A673 (cell line): ENCODE measurements around the gene BCL6. TPM values are rescaled to one million over a fixed set of nuclear protein-coding genes. Genes with fewer than 3 reads are reported as not detected.

Experiments used
- BruUV-seq: library from RNA; stranded (reverse); fragments of 400-500 nt; replicated peaks from 2 replicates; lab custom pipeline; 2021; lab: Mats Ljungman, UMichigan
- CTCF ChIA-PET: fragments of 300-600 bp; sonication (Branson Sonifier 250); formaldehyde crosslinking; loops from one replicate; lab custom pipeline; 2022; ENCODE audit warnings: antibody characterized with exemption; lab: Charles Lee
- POLR2A ChIA-PET: fragments of 300-600 bp; sonication (Branson Sonifier 250); formaldehyde crosslinking; loops from one replicate; lab custom pipeline; 2022; ENCODE audit warnings: antibody characterized with exemption; ENCODE audit not compliant: low non-redundant PET; lab: Charles Lee
- DNase-seq: peaks from one replicate; pipeline ENCODE4 v3.0.0-alpha.2; 2015; ENCODE audit warnings: low spot score
- H3K27ac ChIP-seq: fragments of 200-600 bp; sonication (generic); 2 replicates; pipeline ENCODE4 v1.5.1; 2016; ENCODE audit warnings: mixed run types, low read depth, mild to moderate bottlenecking, mixed read lengths, antibody characterized with exemption, low read length; ENCODE audit not compliant: poor library complexity, severe bottlenecking
- H3K27me3 ChIP-seq: fragments of 200-600 bp; sonication (generic); replicated peaks from 2 replicates; pipeline ENCODE4 v1.6.1; 2017; ENCODE audit warnings: mixed run types, low read depth, mild to moderate bottlenecking, mixed read lengths, antibody characterized with exemption, low read length; ENCODE audit not compliant: insufficient read depth, poor library complexity
- H3K36me3 ChIP-seq: fragments of 200-600 bp; sonication (generic); 2 replicates; pipeline ENCODE4 v1.6.1; 2016; ENCODE audit warnings: mixed run types, mild to moderate bottlenecking, mixed read lengths, antibody characterized with exemption, low read length; ENCODE audit not compliant: insufficient read depth, poor library complexity, severe bottlenecking
- H3K4me1 ChIP-seq: fragments of 200-600 bp; sonication (generic); 2 replicates; pipeline ENCODE4 v1.6.1; 2017; ENCODE audit warnings: mixed run types, mild to moderate bottlenecking, mixed read lengths, antibody characterized with exemption, low read length; ENCODE audit not compliant: insufficient read depth, poor library complexity, severe bottlenecking
- H3K4me3 ChIP-seq: fragments of 200-600 bp; sonication (generic); 2 replicates; pipeline ENCODE4 v1.5.1; 2016; ENCODE audit warnings: low read depth, mixed run types, mild to moderate bottlenecking, mixed read lengths, low read length; ENCODE audit not compliant: poor library complexity, severe bottlenecking
- H3K9me3 ChIP-seq: fragments of 200-600 bp; sonication (generic); 2 replicates; pipeline ENCODE4 v1.6.1; 2016; ENCODE audit warnings: mixed run types, low read depth, mild to moderate bottlenecking, mixed read lengths, antibody characterized with exemption, low read length; ENCODE audit not compliant: poor library complexity, severe bottlenecking
- CTCF ChIP-seq: fragments of 300-800, 200-600 bp; sonication (generic); conservative IDR thresholded peaks from 2 replicates; pipeline ENCODE4 v1.5.1; 2017; ENCODE audit warnings: low read depth, mild to moderate bottlenecking, antibody characterized with exemption, low read length, moderate library complexity, mixed read lengths
- EZH2 ChIP-seq: fragments of 200-600 bp; sonication (generic); IDR thresholded peaks from 2 replicates; pipeline ENCODE4 v1.6.1; 2017; ENCODE audit warnings: borderline replicate concordance, low read depth, mild to moderate bottlenecking, mixed read lengths, antibody characterized with exemption, low read length; ENCODE audit not compliant: poor library complexity, severe bottlenecking
- intact Hi-C: fragments of 100-400 bp; cut with micrococcal nuclease; formaldehyde crosslinking; loops from one replicate; pipeline ENCODE4 v1.10.0; 2022; ENCODE audit not compliant: unreplicated experiment
- total RNA-seq: library from RNA; stranded (reverse); gene quantifications from 2 replicates; pipeline ENCODE4 v1.2.3, GENCODE V29; 2021

BCL6 gene
- total RNA-seq, 1 experiment from 2014 or later: 30.3 TPM

- Histone ChIP-seq H3K9me3 (no peaks in the 10 kb centered on the region), H3K4me3 (no peak overlapping the region), H3K4me1 (no peaks in the 10 kb centered on the region), H3K27me3 (no peaks in the 10 kb centered on the region), H3K27ac (no peak overlapping the region), H3K36me3 (no peaks in the 10 kb centered on the region)
- CTCF ChIA-PET: no interaction called here
- DNase-seq: no peak
- no peak for TF ChIP-seq EZH2
- no peak for TF ChIP-seq CTCF
- intact Hi-C loops: no loop called here
- POLR2A ChIA-PET: no interaction called here
- BruUV-seq: no TSS peak
These were observed 20.1 kb upstream of the BCL6 start for GRCh38 chr3:187765342-187765741.

- ChIA-PET CTCF (no interaction called here), POLR2A (no interaction called here)
- Histone ChIP-seq H3K27ac (no peak overlapping the region), H3K36me3 (no peaks in the 10 kb centered on the region), H3K4me1 (no peaks in the 10 kb centered on the region), H3K27me3 (no peaks in the 10 kb centered on the region), H3K4me3 (no peak overlapping the region), H3K9me3 (no peaks in the 10 kb centered on the region)
- no TSS peak for BruUV-seq
- DNase-seq: no peak
- intact Hi-C loops: no loop called here
- TF ChIP-seq EZH2 (no peak), CTCF (no peak)
These were observed 18.8 kb upstream of the BCL6 start for GRCh38 chr3:187763850-187764648.

GRCh38 chr3:187762792-187763191 is 17.5 kb upstream of the BCL6 start:
- no peaks in the 10 kb centered on the region for H3K27me3 ChIP-seq
- H3K4me3 ChIP-seq: no peak overlapping the region
- ChIA-PET POLR2A (no interaction called here), CTCF (interaction anchor here (0.6 kb wide), 1 partner anchor 46 kb away, joined by 3 read pairs; no protein-coding TSS in a partner anchor)
- BruUV-seq: no TSS peak
- no peaks in the 10 kb centered on the region for H3K4me1 ChIP-seq
- no peaks in the 10 kb centered on the region for H3K9me3 ChIP-seq
- no peak for DNase-seq
- H3K27ac ChIP-seq: no peak overlapping the region
- TF ChIP-seq EZH2: no peak
- no peak for TF ChIP-seq CTCF
- intact Hi-C loops: no loop called here
- H3K36me3 ChIP-seq: no peaks in the 10 kb centered on the region
